GM19043 (cell line): Measurements from ENCODE around the gene PRR23C.

Experiments
- ATAC-seq: cut with Tn5 transposase; IDR thresholded peaks from one replicate; pipeline ENCODE4 v1.9.1; 2021; ENCODE audit warnings: low read depth; ENCODE audit not compliant: unreplicated experiment

Gene PRR23C

GRCh38 chr3:139005356-139005993, 39.2 kb downstream of the PRR23C start:
- no peak for ATAC-seq

DNA sequence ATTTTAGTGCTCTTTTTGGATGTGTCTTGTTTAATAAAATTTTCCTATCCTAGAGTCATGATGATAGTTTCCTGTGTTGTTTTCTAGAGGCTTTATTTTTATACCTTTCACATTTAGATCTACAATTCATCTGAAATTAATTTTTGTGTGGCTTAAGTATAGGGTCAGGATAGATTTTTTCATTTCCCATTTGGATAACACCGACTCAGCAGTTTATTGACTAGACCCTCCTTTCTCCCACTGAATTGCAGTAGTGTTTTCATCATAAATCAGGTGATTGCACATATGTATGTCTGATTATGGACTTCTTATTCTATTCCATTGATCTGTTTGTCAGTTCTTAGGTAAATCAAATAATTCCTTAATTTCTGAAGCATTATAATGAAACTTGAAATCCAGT, 49.0 kb downstream of the PRR23C start:
- ATAC-seq, result no peak
